Prostate gland (tissue), 2 donors: ENCODE measurements around the gene RSL1D1.
"Not testable (repeated sequence)": the region's sequence is repeated elsewhere in the genome, so short reads cannot be mapped to it uniquely, and the experiment has no call there.

Experiments
- POLR2AphosphoS5 ChIP-seq: sonication (generic); formaldehyde crosslinking; IDR thresholded peaks from one replicate; pipeline ENCODE4 v1.6.1; 2017; ENCODE audit warnings: antibody characterized with exemption
- TF ChIP-seq, protein P1 (sequence below), 4 experiments: fragments of 200-600 bp in 2 of 4; fragments of 450-650 bp in 2 of 4; sonication (generic) in 2 of 4; IDR thresholded peaks; 1 replicate in 3 of 4; 2 replicates in 1 of 4; pipeline ENCODE4 v1.5.1; 2016 to 2019; ENCODE audit warnings: antibody characterized with exemption in 4 of 4, mild to moderate bottlenecking in 2 of 4, moderate library complexity in 2 of 4

DNA sequence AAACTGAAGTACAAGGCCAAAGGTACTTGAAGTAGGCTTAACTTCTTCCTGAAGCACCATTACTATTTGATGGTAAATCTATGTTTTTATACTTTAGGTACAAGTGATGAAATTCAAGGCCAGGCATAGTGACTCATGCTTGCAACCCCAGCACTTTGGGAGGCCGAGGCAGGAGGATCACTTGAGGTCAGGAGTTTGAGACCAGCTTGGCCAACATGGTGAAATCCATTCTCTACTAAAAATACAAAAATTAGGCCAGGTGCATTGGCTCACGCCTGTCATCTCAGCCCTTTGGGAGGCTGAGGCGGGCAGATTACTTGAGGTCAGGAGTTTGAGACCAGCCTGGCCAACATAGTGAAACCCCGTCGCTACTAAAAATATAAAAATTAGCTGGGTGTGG lies 27.7 kb downstream of the RSL1D1 start:
- TF ChIP-seq, protein P1, sequence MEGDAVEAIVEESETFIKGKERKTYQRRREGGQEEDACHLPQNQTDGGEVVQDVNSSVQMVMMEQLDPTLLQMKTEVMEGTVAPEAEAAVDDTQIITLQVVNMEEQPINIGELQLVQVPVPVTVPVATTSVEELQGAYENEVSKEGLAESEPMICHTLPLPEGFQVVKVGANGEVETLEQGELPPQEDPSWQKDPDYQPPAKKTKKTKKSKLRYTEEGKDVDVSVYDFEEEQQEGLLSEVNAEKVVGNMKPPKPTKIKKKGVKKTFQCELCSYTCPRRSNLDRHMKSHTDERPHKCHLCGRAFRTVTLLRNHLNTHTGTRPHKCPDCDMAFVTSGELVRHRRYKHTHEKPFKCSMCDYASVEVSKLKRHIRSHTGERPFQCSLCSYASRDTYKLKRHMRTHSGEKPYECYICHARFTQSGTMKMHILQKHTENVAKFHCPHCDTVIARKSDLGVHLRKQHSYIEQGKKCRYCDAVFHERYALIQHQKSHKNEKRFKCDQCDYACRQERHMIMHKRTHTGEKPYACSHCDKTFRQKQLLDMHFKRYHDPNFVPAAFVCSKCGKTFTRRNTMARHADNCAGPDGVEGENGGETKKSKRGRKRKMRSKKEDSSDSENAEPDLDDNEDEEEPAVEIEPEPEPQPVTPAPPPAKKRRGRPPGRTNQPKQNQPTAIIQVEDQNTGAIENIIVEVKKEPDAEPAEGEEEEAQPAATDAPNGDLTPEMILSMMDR (IDR thresholded peaks at IDR 0.05) = not testable (repeated sequence)
- not testable (repeated sequence) for TF ChIP-seq POLR2AphosphoS5
